DND-41 (cell line): ENCODE data around the gene VAV3.

Source experiments
- ATAC-seq: fragments of 200-7000 bp; cut with Tn5 transposase; 3 replicates; pipeline ENCODE4 v1.9.1; 2021; ENCODE audit warnings: low read depth; ENCODE audit not compliant: insufficient read depth
- DNase-seq: peaks from one replicate; pipeline ENCODE4 v3.0.0-alpha.2; 2020
- H2AFZ ChIP-seq: 2 replicates; pipeline ENCODE4 v1.6.0; 2012; ENCODE audit warnings: low read depth, low read length
- H3K27ac ChIP-seq: 2 replicates; pipeline ENCODE4 v1.5.1; 2012; ENCODE audit warnings: low read length, inconsistent platforms
- H3K27me3 ChIP-seq: fragments of 200-600 bp; sonication (generic); 2 replicates; pipeline ENCODE4 v1.6.0; 2012; ENCODE audit warnings: low read length, mild to moderate bottlenecking, inconsistent platforms; ENCODE audit not compliant: insufficient read depth, poor library complexity
- H3K36me3 ChIP-seq: 2 replicates; pipeline ENCODE4 v1.5.1; 2012; ENCODE audit warnings: low read length, inconsistent platforms; ENCODE audit not compliant: insufficient read depth
- H3K4me1 ChIP-seq: 2 replicates; pipeline ENCODE4 v1.5.1; 2012; ENCODE audit warnings: mild to moderate bottlenecking, low read length; ENCODE audit not compliant: insufficient read depth
- H3K4me2 ChIP-seq: 2 replicates; pipeline ENCODE4 v1.6.0; 2012; ENCODE audit warnings: mild to moderate bottlenecking, moderate library complexity, low read length, inconsistent platforms; ENCODE audit not compliant: insufficient read depth
- H3K4me3 ChIP-seq, 2 experiments: fragments of 200-600 bp in 1 of 2; shearing (Covaris generic) in 1 of 2; 2 replicates each; pipeline ENCODE4 v1.5.1; 2012 to 2016; ENCODE audit warnings: inconsistent platforms in 2 of 2, low read length in 2 of 2, mild to moderate bottlenecking in 2 of 2, low read depth in 1 of 2, moderate library complexity in 1 of 2
- H3K79me2 ChIP-seq: 2 replicates; pipeline ENCODE4 v1.6.0; 2012; ENCODE audit warnings: low read length, inconsistent platforms; ENCODE audit not compliant: insufficient read depth
- H3K9ac ChIP-seq: 2 replicates; pipeline ENCODE4 v1.6.0; 2012; ENCODE audit warnings: low read depth, mild to moderate bottlenecking, inconsistent platforms, low read length, moderate library complexity
- H3K9me3 ChIP-seq: 2 replicates; pipeline ENCODE4 v1.5.1; 2012; ENCODE audit warnings: low read length, moderate library complexity, mild to moderate bottlenecking, inconsistent platforms; ENCODE audit not compliant: insufficient read depth, severe bottlenecking
- H4K20me1 ChIP-seq: 2 replicates; pipeline ENCODE4 v1.6.0; 2012; ENCODE audit warnings: low read length; ENCODE audit not compliant: insufficient read depth
- EZH2 ChIP-seq: IDR thresholded peaks from 3 replicates; pipeline ENCODE4 v1.6.1; 2012; ENCODE audit warnings: borderline replicate concordance, low read depth, mild to moderate bottlenecking, moderate library complexity, low read length, inconsistent platforms; ENCODE audit not compliant: severe bottlenecking
- TF ChIP-seq, protein P1 (sequence below): IDR thresholded peaks from 2 replicates; pipeline ENCODE4 v1.5.1; 2012; ENCODE audit warnings: borderline replicate concordance, low read length, moderate library complexity, mild to moderate bottlenecking; ENCODE audit not compliant: poor library complexity, severe bottlenecking; ENCODE audit errors: extremely low read depth

Gene VAV3

DNA sequence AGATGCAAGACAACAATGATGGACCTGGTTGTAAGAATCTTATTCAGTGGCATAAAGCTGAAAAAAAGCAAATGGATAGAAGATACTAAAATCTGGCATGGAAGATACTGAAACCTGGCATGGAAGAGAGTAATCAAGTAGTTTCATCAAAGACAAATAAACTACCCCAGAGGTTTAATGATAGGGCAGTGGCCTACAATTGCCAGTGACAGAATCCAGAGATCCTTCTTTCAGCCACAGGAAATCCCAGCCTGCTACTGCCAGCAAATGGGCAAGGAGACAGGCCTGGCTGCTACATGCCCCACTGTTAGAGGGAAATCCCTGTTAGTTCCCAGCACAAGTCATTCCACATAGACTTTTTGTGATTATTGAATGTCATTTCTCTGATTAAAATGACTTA is 409.4 kb downstream of the VAV3 start:
- no peaks in the 10 kb centered on the region for H3K36me3 ChIP-seq
- no peak overlapping the region for H3K4me2 ChIP-seq
- ATAC-seq (no peak), DNase-seq (no peak)
- no peak overlapping the region for H3K4me3 ChIP-seq
- H3K9me3 ChIP-seq, result no peaks in the 10 kb centered on the region
- no peak overlapping the region for H3K27ac ChIP-seq
- no peaks in the 10 kb centered on the region for H3K79me2 ChIP-seq
- no peak overlapping the region for H3K9ac ChIP-seq
- no peak overlapping the region for H2AFZ ChIP-seq
- no peaks in the 10 kb centered on the region for H3K27me3 ChIP-seq
- no peaks in the 10 kb centered on the region for H4K20me1 ChIP-seq
- no peak for TF ChIP-seq EZH2
- TF ChIP-seq, protein P1, sequence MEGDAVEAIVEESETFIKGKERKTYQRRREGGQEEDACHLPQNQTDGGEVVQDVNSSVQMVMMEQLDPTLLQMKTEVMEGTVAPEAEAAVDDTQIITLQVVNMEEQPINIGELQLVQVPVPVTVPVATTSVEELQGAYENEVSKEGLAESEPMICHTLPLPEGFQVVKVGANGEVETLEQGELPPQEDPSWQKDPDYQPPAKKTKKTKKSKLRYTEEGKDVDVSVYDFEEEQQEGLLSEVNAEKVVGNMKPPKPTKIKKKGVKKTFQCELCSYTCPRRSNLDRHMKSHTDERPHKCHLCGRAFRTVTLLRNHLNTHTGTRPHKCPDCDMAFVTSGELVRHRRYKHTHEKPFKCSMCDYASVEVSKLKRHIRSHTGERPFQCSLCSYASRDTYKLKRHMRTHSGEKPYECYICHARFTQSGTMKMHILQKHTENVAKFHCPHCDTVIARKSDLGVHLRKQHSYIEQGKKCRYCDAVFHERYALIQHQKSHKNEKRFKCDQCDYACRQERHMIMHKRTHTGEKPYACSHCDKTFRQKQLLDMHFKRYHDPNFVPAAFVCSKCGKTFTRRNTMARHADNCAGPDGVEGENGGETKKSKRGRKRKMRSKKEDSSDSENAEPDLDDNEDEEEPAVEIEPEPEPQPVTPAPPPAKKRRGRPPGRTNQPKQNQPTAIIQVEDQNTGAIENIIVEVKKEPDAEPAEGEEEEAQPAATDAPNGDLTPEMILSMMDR, result no peak
- H3K4me1 ChIP-seq, result no peaks in the 10 kb centered on the region

DNA sequence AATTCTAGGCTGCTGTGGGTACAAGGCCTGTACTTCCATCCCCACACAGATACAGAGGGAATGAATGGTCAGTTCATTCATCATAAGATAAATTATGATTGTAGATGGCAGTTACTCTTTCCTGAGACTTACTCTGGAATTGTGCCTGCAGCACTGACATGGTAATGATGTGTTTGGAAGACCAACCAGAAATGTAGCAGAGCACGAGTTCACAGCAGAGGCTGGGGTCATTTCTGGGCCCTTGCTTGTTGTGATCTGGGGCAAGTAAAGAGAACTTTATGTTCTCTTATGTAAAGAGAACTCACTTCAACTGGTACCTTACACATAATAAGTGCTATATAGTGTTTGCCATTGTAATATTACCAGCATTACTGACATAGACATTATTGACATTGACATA is 412.2 kb downstream of the VAV3 start:
- no peak for TF ChIP-seq EZH2
- no peaks in the 10 kb centered on the region for H3K27me3 ChIP-seq

DNA sequence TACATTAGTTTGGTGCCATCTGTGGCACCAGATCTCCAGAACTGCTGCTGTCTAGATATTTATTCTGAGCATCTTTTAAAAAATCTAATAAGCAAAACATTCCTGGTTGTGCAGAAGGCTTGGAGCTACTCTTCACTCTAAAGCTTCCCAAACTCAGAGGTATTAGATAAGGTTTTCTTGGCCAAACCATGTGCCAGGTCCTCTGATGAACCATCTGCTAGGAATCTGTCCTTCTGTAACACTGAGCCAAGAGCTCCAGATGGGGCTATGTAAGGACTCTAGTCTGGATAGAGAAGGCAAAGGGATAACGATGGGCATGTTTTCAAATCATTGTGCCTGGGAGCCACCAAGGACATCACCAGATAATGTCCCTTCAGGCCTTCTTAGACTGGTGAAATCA is 413.5 kb downstream of the VAV3 start:
- H3K79me2 ChIP-seq, result no peaks in the 10 kb centered on the region
- H2AFZ ChIP-seq, result no peak overlapping the region
- peaks cover 7% of the 10 kb centered on the region for H3K4me1 ChIP-seq
- no peak overlapping the region for H3K4me2 ChIP-seq
- DNase-seq, result no peak
- H3K36me3 ChIP-seq, result no peaks in the 10 kb centered on the region
- H3K27me3 ChIP-seq, result no peaks in the 10 kb centered on the region
- H4K20me1 ChIP-seq, result no peaks in the 10 kb centered on the region
- no peak overlapping the region for H3K27ac ChIP-seq
- no peak overlapping the region for H3K9ac ChIP-seq
- no peaks in the 10 kb centered on the region for H3K9me3 ChIP-seq
- TF ChIP-seq, protein P1, result no peak
- TF ChIP-seq EZH2, result no peak
- no peak overlapping the region for H3K4me3 ChIP-seq
- ATAC-seq, result no peak

More for the DNA sequence above, 412.2 kb downstream of the VAV3 start:
- H3K4me1 ChIP-seq, result no peaks in the 10 kb centered on the region
- H3K4me3 ChIP-seq, result no peak overlapping the region
- H3K9ac ChIP-seq, result no peak overlapping the region
- H3K9me3 ChIP-seq, result no peaks in the 10 kb centered on the region
- H3K79me2 ChIP-seq, result no peaks in the 10 kb centered on the region
- H4K20me1 ChIP-seq, result no peaks in the 10 kb centered on the region
- DNase-seq, result no peak
- H2AFZ ChIP-seq, result no peak overlapping the region
- no peaks in the 10 kb centered on the region for H3K36me3 ChIP-seq
- H3K27ac ChIP-seq, result no peak overlapping the region
- no peak overlapping the region for H3K4me2 ChIP-seq
- no peak for ATAC-seq

DNA sequence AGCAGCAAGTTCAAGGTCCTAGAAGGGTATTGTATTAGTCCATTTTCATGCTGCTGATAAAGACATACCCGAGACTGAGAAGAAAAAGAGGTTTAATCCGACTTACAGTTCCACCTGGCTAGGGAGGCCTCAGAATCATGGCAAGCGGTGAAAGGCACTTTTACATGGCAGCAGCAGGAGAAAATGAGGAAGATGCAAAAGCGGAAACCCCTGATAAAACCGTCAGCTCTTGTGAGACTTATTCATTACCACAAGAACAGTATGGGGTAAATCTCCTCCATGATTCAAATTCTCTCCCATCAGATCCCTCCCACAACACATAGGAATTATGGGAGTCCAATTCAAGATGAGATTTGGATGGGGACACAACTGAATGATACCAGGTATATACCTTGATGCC is 414.6 kb downstream of the VAV3 start:
- no peak overlapping the region for H3K9ac ChIP-seq
- no peak for DNase-seq

More for the DNA sequence above, 414.6 kb downstream of the VAV3 start:
- Histone ChIP-seq H3K4me1 (peaks cover 18% of the 10 kb centered on the region), H3K27me3 (no peaks in the 10 kb centered on the region), H3K9me3 (no peaks in the 10 kb centered on the region), H2AFZ (no peak overlapping the region), H3K4me2 (no peak overlapping the region), H3K27ac (no peak overlapping the region), H4K20me1 (no peaks in the 10 kb centered on the region), H3K36me3 (no peaks in the 10 kb centered on the region), H3K79me2 (no peaks in the 10 kb centered on the region), H3K4me3 (no peak overlapping the region)
- no peak for ATAC-seq
- TF ChIP-seq EZH2, result no peak
- TF ChIP-seq, protein P1, result no peak
